IMR-90 (cell line): ENCODE results near the gene SLC6A6. TPM values are rescaled to one million over a fixed set of nuclear protein-coding genes. Genes with fewer than 3 reads are reported as not detected.

Source experiments
- ATAC-seq: fragments of 200-7000 bp; cut with Tn5 transposase; 2 replicates; pipeline ENCODE4 v1.9.1; 2020; ENCODE audit warnings: low read depth, mild to moderate bottlenecking, moderate library complexity
- BruUV-seq: library from RNA; stranded (reverse); fragments of 400-500 nt; replicated peaks from 2 replicates; lab custom pipeline; 2021; lab: Mats Ljungman, UMichigan
- CTCF ChIA-PET: fragments of 300-600 bp; formaldehyde crosslinking; extraction: SDS; loops from one replicate; lab custom pipeline; 2021; ENCODE audit warnings: antibody characterized with exemption; lab: Yijun Ruan, JAX
- POLR2A ChIA-PET: fragments of 300-600 bp; sonication (Branson Sonifier 250); formaldehyde crosslinking; loops from one replicate; lab custom pipeline; 2022; ENCODE audit warnings: antibody characterized with exemption; ENCODE audit not compliant: unreplicated experiment; lab: Charles Lee
- DNase-seq: peaks from one replicate; pipeline ENCODE4 v3.0.0; 2013
- H2AFZ ChIP-seq: replicated peaks from 2 replicates; pipeline ENCODE3; 2013; ENCODE audit warnings: low read length, mild to moderate bottlenecking; ENCODE audit not compliant: poor library complexity
- H2AK5ac ChIP-seq: 2 replicates; pipeline ENCODE4 v1.6.1; 2013; ENCODE audit warnings: low read depth, low read length, inconsistent platforms
- H2AK9ac ChIP-seq: replicated peaks from 2 replicates; pipeline ENCODE3; 2013; ENCODE audit warnings: mild to moderate bottlenecking, low read depth, low read length, moderate library complexity; ENCODE audit not compliant: poor library complexity
- H2BK120ac ChIP-seq: 2 replicates; pipeline ENCODE4 v1.6.1; 2013; ENCODE audit warnings: low read depth, low read length, inconsistent platforms
- H2BK15ac ChIP-seq: 3 replicates; pipeline ENCODE4 v1.6.1; 2013; ENCODE audit warnings: low read depth, low read length, inconsistent platforms
- H2BK20ac ChIP-seq: 2 replicates; pipeline ENCODE4 v1.6.1; 2013; ENCODE audit warnings: low read depth, mild to moderate bottlenecking, inconsistent platforms, low read length, moderate library complexity
- H2BK5ac ChIP-seq: 2 replicates; pipeline ENCODE4 v1.6.1; 2013; ENCODE audit warnings: mild to moderate bottlenecking, low read depth, low read length, inconsistent platforms; ENCODE audit not compliant: poor library complexity, severe bottlenecking
- H3K14ac ChIP-seq: replicated peaks from 2 replicates; pipeline ENCODE4 v1.6.1; 2013; ENCODE audit warnings: low read depth, low read length, inconsistent platforms
- H3K18ac ChIP-seq: 2 replicates; pipeline ENCODE4 v1.6.1; 2013; ENCODE audit warnings: low read depth, low read length, control low read depth
- H3K23ac ChIP-seq: 2 replicates; pipeline ENCODE4 v1.6.1; 2013; ENCODE audit warnings: low read depth, low read length, inconsistent platforms
- H3K27ac ChIP-seq: 2 replicates; pipeline ENCODE4 v1.5.1; 2013; ENCODE audit warnings: mild to moderate bottlenecking, control low read depth, low read length; ENCODE audit not compliant: insufficient read depth
- H3K27me3 ChIP-seq: 2 replicates; pipeline ENCODE4 v1.6.1; 2013; ENCODE audit warnings: low read length; ENCODE audit not compliant: control insufficient read depth, insufficient read depth
- H3K36me3 ChIP-seq: 2 replicates; pipeline ENCODE4 v1.6.1; 2013; ENCODE audit warnings: low read length, mixed read lengths; ENCODE audit not compliant: control insufficient read depth, insufficient read depth
- H3K4ac ChIP-seq: 2 replicates; pipeline ENCODE4 v1.6.1; 2013; ENCODE audit warnings: low read depth, low read length, inconsistent platforms
- H3K4me1 ChIP-seq: 2 replicates; pipeline ENCODE4 v1.6.1; 2013; ENCODE audit warnings: low read length, mixed read lengths; ENCODE audit not compliant: control insufficient read depth, insufficient read depth
- H3K4me2 ChIP-seq: 2 replicates; pipeline ENCODE4 v1.6.1; 2013; ENCODE audit warnings: low read depth, mild to moderate bottlenecking, control low read depth, low read length, moderate library complexity
- H3K4me3 ChIP-seq: 2 replicates; pipeline ENCODE4 v1.5.1; 2013; ENCODE audit warnings: low read depth, mild to moderate bottlenecking, control low read depth, low read length, moderate library complexity; ENCODE audit not compliant: insufficient read depth
- H3K56ac ChIP-seq: 2 replicates; pipeline ENCODE4 v1.6.1; 2013; ENCODE audit warnings: low read length, inconsistent platforms; ENCODE audit not compliant: insufficient read depth; ENCODE audit errors: extremely low read depth
- H3K79me1 ChIP-seq, 2 experiments: 2 replicates each; pipeline ENCODE4 v1.6.1; 2013; ENCODE audit warnings: low read length in 2 of 2, inconsistent platforms in 1 of 2, low read depth in 1 of 2
- H3K9ac ChIP-seq: 2 replicates; pipeline ENCODE4 v1.6.1; 2013; ENCODE audit warnings: low read depth, low read length, control low read depth
- H3K9me1 ChIP-seq: 2 replicates; pipeline ENCODE4 v1.6.1; 2013; ENCODE audit warnings: low read length, inconsistent platforms; ENCODE audit not compliant: insufficient read depth
- H3K9me3 ChIP-seq: 2 replicates; pipeline ENCODE4 v1.6.1; 2013; ENCODE audit warnings: low read length; ENCODE audit not compliant: control insufficient read depth, insufficient read depth
- H4K20me1 ChIP-seq: 2 replicates; pipeline ENCODE4 v1.6.1; 2013; ENCODE audit warnings: low read length, inconsistent platforms; ENCODE audit not compliant: insufficient read depth
- H4K5ac ChIP-seq: 2 replicates; pipeline ENCODE4 v1.6.1; 2013; ENCODE audit warnings: mild to moderate bottlenecking, low read depth, low read length, control low read depth
- H4K8ac ChIP-seq, 2 experiments: 2 replicates each; pipeline ENCODE4 v1.6.1; 2013; ENCODE audit warnings: low read depth in 2 of 2, low read length in 2 of 2, control low read depth in 1 of 2, inconsistent platforms in 1 of 2
- H4K91ac ChIP-seq: 2 replicates; pipeline ENCODE4 v1.6.1; 2013; ENCODE audit warnings: low read depth, low read length, inconsistent platforms; ENCODE audit not compliant: insufficient read depth
- BHLHE40 ChIP-seq: fragments of 150-350 bp; IDR thresholded peaks from 2 replicates; pipeline ENCODE4 v1.6.1; 2016; ENCODE audit warnings: mild to moderate bottlenecking, low read depth, low read length
- CEBPB ChIP-seq: IDR thresholded peaks from 2 replicates; pipeline ENCODE4 v1.6.1; 2012; ENCODE audit warnings: low read depth, low read length, improper control_type of control experiment
- MAZ ChIP-seq: IDR thresholded peaks from 2 replicates; pipeline ENCODE4 v1.6.1; 2012; ENCODE audit warnings: low read depth, mild to moderate bottlenecking, low read length, improper control_type of control experiment, moderate library complexity, borderline replicate concordance
- RAD21 ChIP-seq: IDR thresholded peaks from 2 replicates; pipeline ENCODE4 v1.6.1; 2012; ENCODE audit warnings: low read length, improper control_type of control experiment
- WGBS, 2 experiments: methylation state at CpG; one replicate each; pipeline versions ENCODE4 v1.1.5 to v1.1.7; 2013; ENCODE audit warnings: missing lambda C conversion rate in 2 of 2; ENCODE audit not compliant: insufficient read length in 1 of 2; ENCODE audit errors: extremely low coverage in 2 of 2; 5-methylcytosine and 5-hydroxymethylcytosine counted together
- dilution Hi-C: fragments of 300-500 bp; cut with HindIII; formaldehyde crosslinking; loops from one replicate; pipeline ENCODE4 v1.14.3; 2018; ENCODE audit warnings: low sequenced_read_pairs; ENCODE audit not compliant: unreplicated experiment
- in situ Hi-C: fragments of 300-500 bp; cut with MboI; formaldehyde crosslinking; loops from 3 replicates; pipeline ENCODE4 v1.14.3; 2019; ENCODE audit warnings: low sequenced_read_pairs, inconsistent platforms, mixed read lengths
- intact Hi-C: fragments of 100-400 bp; cut with micrococcal nuclease; formaldehyde crosslinking; loops from 2 replicates; pipeline ENCODE4 v1.10.0; 2022
- polyA plus RNA-seq, 3 experiments: library from polyadenylated mRNA; depleted of rRNA; stranded (reverse); fragments of >200 nt; gene quantifications; 2 replicates each; pipeline ENCODE4 v1.2.3, GENCODE V29; 2012; ENCODE audit warnings: low replicate concordance in 1 of 3
- total RNA-seq: library from RNA; depleted of rRNA; stranded (reverse); fragments of >200 nt; gene quantifications from 2 replicates; pipeline ENCODE4 v1.2.3, GENCODE V29; 2012

The SLC6A6 gene
- total and polyA plus RNA-seq, 2 of the 4 experiments (the other 2 are of a cell fraction) = 29.9 to 39.4 TPM

- POLR2A ChIA-PET = no interaction called here
- Histone ChIP-seq H2AFZ (no peak overlapping the region), H3K27me3 (peaks cover 21% of the 10 kb centered on the region), H3K18ac (no peak overlapping the region), H3K56ac (no peak overlapping the region), H2AK9ac (no peak overlapping the region), H2BK20ac (no peak overlapping the region), H3K4me3 (no peak overlapping the region), H3K9ac (no peak overlapping the region), H4K5ac (no peak overlapping the region), H2BK15ac (no peak overlapping the region), H4K91ac (no peak overlapping the region), H3K79me1 (no peaks in the 10 kb centered on the region), H3K27ac (no peak overlapping the region), H3K4me2 (no peak overlapping the region), H4K8ac (no peak overlapping the region), H3K14ac (no peak overlapping the region), H2BK5ac (no peak overlapping the region), H3K36me3 (no peaks in the 10 kb centered on the region), H3K9me1 (no peaks in the 10 kb centered on the region), H3K4me1 (no peaks in the 10 kb centered on the region), H3K4ac (no peak overlapping the region), H3K23ac (no peak overlapping the region), H2BK120ac (no peak overlapping the region), H4K20me1 (no peaks in the 10 kb centered on the region), H2AK5ac (no peak overlapping the region), H3K9me3 (no peaks in the 10 kb centered on the region)
- intact Hi-C loops = no loop called here
- in situ Hi-C loops = no loop called here
- DNase-seq (no peak), ATAC-seq (no peak; the same call in none of the 2 replicates)
- no TSS peak for BruUV-seq
- WGBS, 2 experiments = 58% methylated on average over 14 of the region's 22 CpGs; no CpG with 5 or more reads in 1 of the 2 experiments
- CTCF ChIA-PET = no interaction called here
- dilution Hi-C loops = no loop called here
- TF ChIP-seq BHLHE40 (no peak), MAZ (no peak), CEBPB (no peak), RAD21 (no peak)
Measured at GRCh38 chr3:14517601-14518431, 115.4 kb downstream of the SLC6A6 start.
